Measurements from ENCODE around the gene CEPT1.

Gene CEPT1

DNA sequence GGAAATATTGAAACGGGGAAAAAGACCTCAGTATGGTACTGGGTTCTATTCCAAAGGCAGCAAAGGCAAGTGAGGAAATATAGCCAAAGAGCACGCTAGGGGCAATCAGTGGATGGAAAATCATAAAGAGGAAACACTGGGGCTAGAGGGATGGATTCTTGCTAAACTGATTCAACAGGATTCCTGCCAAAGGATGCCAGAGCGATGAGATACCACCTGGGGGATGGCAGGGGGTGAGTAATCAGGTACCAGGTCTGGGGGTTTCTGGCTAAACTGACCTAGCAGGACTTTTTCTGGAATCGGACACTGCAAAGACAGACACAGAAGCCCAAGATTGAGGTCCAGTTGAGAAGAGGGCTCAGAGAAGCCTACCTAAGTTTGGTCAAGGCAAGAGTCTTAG is 94.2 kb downstream of the CEPT1 start:
- no peak for DNase-seq
